ENCODE results near the gene TGFBR3L.
A peak's percentile ranks its signal among the peaks of the same experiment; 100 is the strongest.
"Not testable (repeated sequence)": the region's sequence is repeated elsewhere in the genome, so short reads cannot be mapped to it uniquely, and the experiment has no call there.

Gene TGFBR3L

DNA sequence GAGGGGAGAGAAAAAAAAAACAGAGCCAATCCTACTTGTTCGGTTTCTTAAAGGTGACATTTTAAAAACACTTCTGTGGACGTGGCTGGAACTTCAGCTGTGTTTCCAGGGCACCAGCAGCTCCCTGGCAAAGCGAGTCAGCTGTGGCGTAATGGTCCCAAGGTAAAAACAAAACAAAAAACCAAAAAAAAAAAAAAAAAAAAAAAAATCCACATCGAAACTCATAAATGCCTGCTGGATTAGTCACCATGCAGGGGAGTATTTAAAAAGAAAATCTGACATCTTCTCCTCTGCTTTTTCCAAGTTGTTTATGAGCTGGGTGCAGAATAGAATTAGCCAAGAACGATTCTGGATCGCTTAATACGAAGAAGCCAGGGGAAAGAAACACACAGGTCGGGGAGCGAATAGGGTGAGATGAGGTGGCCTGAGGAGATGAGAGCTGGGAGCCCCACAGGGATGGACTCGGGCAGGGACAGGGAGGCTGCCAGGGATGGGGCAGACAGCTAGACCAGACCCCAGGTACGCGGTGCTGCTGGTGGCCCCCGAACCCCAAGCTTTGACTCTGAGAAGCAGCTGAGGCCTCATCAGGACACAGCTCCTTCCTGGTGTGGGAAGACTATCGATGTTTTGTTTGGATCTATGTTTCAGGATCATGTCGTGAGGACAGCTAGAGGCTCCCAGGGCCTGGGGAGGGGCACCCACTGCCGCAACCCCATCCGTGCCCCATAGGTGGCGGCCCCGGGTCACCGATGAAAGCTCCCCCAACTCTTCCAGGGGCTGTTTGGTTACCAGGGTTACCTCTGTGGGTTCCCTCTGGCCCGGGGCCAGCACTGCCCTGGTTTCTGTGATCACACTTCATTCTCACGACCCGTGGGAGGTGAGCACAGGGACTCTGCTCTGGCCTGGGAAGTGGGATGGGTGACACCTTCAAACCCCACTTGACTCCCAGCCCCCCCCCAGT, 14.4 kb downstream of the TGFBR3L start:
- DNase-seq, result peak; percentile 78

DNA sequence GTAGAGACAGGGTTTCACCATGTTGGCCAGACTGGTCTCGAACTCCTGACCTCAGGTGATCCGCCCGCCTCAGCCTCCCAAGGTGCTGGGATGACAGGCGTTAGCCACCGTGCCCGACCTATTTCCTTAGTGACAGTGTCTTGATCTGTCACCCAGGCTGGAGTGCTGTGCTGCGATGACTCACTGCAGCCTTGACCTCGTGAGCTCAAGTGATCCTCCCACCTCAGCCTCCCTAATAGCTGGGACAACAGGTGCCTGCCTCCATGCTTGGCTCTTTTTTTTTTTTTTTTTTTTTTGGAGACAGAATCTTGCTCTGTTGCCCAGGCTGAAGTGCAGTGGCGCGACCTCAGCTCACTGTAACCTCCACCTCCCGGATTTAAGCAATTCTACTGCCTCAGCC, 15.4 kb downstream of the TGFBR3L start:
- DNase-seq, result not testable (repeated sequence)

DNA sequence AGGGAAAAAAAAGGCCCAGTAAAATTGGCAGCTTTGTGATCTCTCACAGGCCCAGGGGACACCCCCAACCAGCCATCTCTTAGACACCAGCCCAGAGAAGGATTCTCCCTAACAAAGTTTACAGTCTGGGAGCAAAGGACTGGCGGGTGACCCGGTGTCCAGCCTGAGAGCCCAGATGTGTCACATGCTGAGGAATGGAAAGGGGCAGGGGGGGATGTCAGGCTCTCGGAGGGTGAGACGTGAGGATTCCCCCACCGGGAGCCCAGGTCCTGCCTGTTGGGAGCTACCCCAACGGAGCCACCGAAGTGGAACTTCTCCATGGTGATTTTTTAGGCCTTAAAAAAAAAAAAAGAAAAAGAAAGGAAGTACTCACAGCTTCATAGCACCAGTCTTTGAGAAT, 16.1 kb downstream of the TGFBR3L start:
- no peak for DNase-seq

DNA sequence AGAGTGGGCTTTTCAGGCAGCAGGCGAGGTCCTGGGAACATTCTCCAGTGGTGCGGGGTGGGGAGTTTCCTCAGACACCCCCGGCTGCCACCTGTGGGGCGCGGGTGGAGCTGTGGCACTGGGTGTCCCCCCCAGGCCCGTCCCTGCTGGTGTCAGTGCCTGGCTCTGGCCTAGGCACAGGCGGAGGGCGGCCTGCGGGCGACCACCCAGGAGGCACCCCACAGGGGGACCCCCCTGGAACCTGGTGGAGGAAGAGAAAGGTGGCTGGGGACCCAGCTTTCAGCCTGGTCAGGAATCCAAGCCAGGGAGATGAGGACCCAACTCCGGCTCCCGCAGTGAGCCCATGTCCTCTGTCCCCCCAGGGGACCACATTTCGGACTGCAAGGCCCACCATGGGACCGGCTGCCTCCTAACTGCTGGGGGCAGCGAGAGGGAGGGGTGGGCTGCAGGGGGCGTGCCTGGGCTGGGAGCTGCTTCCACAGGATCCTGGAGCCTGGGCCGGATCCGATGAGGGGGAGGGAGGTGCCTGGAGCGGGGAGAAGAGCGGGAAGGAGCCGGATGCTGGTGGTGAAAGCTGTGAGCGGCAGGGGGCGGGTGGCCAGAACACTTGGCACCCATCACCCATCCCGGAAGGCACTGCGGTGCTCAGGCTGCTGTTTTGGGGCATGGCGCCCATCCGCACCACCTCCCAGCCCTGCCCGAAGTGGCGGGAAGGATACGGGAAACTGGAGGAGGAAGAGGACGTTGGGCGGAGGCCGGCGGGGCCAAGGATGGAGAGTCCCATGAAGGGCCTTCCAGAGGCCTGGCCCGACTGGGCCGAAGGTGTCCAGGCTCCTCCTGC, 16.8 kb downstream of the TGFBR3L start:
- no peak for DNase-seq

DNA sequence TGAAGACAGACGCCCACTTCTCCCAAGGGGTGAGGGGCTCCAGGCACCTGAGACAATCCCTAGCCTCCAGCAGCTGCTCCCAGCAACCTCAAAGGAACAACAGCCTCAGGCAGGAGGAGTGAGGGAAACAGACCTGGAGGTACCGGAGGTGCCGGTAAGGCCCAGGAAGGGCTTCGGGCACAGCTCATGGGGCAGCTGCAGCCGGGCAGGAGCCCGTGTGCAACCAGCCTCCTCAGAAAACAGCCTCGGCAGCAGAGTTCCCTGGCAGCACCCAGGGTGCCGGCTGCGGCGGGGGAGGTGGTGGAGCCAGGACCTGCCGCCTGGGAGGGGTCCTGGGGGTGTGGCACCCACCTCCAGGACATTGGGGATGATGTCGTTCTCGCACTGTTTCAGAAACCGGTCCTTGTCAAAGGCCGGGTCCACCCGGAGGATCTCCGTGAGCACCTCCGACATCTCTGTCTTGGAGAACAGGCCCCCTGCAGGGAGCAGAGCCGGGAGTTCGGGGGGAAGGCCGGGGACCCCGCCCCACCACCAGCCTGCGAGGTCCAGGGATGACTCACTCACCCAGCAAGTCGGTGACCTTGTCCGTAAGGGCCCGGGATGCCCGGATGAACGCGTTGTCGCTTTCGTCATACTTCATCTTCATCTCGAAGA, 17.8 kb downstream of the TGFBR3L start:
- no peak for DNase-seq

DNA sequence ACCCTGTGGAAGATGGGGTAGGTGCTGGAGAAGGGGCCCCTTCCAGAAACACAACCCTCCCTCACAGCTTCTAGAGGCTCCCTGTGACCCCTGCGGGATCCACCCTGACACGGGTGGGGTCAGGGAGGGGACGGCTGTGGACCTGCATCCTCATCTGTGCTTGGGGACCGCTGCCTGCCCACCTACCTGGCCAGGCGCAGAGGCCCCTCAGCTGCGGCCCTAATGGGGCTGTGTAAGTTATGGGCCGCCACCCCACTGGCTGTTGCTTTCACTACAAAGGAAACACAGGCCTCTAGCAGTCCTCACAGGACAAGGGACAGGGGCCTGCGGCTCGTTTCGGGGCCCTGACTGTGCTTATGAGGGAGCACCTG, 18.3 kb downstream of the TGFBR3L start:
- DNase-seq, result no peak

DNA sequence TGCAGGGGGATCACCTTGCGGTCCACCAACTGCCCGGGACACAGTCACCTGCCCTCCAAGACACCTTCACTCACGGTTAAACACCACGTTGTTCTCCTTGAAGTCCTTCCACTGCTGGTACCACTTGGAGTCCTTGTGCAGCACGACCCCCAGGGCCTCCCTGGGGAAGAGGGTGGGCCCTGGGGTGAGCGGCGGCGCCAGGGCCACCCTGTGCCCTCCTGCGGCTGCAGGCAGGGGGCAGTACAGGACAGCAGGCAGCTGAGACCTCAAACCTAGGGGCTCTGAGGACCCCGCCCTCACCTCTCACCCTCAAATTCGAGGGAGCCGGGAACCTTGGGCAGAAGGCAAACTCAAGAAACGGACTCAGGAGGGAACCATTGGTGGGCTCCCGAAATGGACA, 18.8 kb downstream of the TGFBR3L start:
- DNase-seq, result no peak

DNA sequence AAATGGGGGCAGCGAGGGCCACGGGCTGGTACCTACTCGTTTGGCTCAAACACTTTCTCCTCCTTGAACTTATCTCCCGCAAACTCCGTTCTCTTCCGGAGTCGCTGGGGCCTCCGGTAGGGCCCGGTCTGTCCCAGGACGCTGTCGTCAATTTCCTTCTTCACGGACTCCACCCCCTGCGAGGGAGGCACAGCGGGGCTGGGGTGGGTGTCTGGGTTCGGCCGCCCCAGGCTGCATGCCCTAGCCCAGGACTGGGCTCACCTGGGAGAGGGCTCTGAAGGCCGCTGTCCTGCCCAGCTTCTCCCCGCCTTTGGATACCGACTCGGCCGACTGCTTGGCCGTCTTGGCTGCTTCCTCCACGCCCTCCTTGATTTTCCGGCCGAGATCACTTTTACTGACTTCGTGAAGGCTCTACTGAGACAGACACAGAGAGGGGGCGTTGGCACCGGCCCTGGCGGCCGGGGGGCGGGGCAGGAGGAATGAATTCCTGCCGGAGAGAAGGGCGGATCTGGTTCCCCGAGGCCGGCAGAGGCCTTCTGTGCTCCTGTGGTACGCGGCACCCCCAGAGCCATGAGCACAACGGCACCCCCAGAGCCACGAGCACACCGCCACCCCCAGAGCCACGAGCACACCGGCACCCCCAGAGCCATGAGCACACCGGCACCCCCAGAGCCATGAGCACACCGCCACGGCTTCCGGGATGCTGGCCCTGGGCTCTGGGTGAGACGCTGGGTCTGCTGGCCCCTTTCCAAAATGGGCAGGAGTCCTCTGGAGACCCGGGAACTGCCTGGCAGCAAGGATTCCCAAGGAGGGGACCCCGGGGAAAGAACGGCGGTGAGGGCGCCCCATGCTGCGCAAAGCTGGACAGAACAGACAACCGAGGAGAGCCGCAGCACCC, 19.4 kb downstream of the TGFBR3L start:
- DNase-seq, result no peak

DNA sequence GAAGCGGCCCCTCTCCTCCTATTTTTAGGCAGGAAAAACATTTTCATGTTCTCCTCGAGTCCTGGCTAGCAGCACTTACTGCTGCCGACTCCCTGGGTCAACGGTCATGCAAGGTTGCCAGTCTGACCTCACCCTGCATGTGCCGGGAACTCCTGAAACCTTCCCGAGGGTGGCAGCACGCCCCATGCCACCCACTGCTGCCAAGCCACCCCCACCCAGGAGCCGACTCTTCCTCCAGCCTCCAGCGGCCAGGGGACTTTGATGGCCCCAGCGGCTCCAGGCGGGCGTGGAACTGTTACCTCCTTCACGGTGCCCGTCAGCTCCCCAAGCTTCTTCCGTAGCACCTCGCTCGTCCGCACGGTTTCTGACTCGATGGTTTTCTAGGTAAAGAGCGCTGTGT, 20.1 kb downstream of the TGFBR3L start:
- no peak for DNase-seq

DNA sequence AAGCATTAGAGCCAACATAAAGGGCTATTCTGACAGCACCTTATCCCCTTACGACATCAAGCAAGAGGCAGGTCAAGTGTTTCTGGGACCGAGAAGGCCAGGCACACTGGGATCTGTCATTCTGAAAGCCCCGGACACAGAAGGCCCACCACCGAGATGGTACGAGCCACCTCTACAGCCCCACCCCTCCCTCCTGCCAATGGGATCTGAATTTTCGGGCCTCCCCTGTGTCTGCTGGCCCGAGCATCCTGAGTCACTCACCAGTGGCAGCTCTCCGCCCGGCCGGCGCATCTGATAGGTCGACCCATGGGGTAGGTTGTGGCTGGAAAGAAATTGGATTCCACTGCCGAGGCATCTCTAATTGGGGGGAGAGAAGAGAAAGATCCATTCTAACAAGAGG, 26.2 kb downstream of the TGFBR3L start:
- no peak for DNase-seq

DNA sequence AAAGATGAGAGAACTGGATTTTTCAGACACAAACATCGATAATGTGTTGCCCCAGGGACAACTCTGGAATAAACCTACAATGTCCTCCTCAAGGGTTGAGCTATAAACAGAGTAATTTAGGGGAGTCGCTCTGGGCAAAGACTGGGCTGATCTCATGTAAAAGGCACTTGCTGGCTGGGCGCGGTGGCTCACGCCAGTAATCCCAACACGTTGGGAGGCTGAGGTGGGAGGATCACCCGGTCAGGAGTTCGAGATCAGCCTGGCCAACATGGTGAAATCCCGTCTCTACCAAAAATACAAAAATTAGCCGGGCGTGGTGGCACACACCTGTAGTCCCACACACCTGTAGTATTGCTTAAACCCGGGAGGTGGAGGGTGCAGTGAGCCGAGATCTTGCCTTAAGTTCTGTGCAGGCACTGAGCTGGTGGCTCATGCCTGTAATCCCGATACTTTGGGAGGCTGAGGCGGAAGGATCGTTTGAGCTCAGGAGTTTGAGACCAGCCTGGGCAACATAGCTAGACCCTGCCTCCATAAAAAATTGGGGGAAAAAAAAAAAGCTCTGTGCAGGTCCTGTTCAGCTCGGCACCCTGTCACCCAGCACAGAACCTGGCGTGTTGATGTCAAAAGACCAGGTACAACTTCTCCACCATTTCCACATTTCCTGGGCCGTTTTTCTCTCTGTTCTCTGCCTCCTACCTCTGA, 27.4 kb downstream of the TGFBR3L start:
- no peak for DNase-seq

DNA sequence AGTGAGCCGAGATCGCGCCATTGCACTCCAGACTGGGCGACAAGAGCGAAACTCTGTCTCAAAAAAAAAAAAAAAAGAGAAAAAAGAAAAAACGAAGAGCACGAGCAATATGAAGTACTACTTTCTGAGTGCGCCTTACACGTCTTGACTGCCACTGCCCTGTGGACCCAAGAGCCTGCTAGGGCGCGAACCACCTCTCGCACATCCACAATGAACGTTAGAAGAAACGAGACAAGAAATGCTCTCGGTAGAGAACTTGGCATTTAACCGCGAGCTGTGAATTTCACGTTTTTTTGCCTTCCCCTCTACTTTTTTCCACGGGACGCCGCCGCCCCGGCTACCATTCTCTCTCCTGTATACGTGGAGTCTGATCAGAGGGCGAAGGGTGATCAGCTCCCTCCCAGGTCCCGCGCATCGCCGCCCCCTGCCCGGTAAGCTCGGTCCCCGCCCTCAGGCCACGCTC, 28.4 kb downstream of the TGFBR3L start:
- no peak for DNase-seq

DNA sequence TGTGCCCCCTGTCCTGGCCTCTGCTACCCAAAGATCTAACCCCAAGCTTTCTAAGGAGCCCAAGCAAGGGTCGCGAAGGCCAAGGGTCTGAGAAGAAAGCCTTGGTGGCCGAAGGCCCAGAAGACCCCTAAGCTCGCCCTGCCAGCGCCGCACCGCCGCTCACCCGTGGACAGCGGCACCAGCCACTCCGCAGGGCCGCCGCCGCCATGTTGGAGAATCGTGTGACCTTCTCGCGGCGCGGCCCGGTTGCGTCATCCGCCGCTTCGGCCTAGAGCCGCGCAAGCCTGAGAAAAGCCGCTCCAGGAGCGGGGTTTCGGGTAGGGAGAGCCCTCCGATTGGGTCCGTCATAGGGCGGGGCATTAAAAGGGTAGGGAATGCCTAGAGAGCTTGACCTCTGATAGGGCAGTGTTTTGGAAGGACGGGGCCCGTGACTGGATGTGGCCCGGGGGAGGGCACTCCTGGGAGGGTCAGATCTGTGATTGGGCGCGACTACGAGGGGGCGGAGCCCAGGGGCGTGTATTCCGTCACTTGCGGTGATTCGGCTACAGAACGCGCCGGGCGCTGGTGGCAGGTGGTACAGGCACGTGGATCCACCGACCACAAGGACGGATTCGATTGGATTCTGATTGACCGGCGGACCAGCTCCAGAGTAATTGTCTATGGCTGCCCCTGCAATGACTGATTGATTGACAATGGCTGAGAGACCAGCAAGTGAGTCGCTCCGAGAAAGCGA, 29.0 kb downstream of the TGFBR3L start, which contains the start of gene TIMM44:
Gene TIMM44 (minus strand): TSS at position 223 of the 733 bp plus-strand sequence. CDS start 15 bp downstream, at position 208.
- DNase-seq, result peak; percentile 100

DNA sequence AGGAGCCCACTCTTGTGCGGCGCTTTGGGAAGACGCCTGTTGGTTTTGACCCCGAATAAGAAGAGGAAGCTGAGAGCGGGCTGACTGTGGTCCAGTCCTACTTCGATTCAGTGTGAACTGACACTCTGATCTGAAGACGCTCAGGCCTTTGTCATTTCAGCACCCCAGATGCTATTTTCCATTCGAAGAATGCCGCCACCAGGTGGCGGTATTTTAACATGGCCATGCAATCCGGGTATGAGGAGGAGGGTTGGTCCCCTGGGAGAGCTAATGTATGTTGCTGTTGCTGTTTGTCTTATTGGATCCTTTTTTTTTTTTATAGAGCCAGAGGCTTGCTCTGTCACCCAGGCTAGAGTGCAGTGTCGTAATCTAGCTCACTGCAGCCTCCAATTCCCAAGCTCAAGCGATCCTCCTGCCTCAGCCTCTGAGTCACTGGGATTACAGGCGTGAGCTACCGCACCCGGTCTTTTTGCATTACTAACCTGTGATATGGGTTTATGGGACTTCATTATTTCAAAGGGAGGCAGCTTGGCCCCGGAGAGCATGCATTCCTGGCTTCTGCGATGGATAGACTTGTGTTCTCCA, 29.6 kb downstream of the TGFBR3L start:
- DNase-seq, result peak; percentile 89

DNA sequence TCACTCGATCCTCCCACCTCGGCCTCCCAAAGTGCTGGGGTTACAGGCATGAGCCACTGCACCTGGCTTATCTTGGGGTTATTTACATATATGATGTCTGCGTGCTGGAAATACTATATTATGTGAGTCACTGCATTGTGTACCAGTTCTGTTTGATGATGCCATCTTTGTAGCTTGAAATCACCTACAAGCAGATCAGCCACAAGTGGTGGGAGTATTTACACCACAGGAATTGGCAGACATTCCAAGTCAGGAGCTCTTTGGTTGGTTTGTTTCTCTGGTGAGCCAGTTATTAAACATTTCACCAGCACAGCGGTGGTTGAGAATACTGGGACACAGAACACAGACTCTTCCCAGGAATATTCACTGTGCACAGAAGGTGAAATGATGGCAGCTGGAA, 33.3 kb downstream of the TGFBR3L start:
- no peak for DNase-seq

DNA sequence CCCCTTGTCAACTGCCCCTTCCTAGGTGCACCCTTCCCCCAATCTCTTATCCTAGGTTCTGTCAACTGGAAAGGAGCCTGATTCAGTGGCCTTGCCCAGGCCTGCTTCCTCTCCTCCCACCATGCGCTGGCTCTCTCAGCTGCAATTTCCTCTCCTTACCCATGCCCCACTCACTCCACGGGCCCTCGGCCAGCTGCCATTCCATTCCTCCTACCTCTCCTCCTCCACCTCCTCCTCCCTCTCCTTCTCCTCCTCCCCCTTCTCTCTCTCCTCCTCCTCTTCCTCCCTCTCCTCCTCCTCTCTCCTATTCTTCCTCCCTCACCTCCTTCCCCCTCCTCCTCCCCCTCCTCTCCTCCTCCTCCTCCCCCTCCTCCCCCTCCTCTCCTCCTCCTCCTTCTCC, 38.4 kb downstream of the TGFBR3L start:
- DNase-seq, result no peak

DNA sequence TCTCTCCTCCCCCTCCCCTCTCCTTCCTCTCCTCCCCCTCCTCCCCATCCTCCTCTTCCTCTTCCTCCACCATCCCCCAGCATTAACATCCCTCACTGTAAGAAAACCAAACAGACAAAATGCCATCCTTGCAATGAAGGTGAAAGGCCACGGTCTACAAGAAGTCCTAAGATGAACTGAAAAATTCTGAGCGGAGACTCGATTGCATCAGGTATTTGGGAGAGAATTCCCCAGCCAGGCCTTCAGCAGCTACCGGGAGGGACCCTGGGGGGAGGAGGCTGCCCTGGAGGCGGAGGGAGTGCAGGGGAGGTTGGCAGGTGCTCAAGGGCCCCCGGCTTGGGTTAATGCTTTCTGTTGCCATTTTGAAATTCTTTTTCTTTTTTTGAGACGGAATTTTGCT, 38.9 kb downstream of the TGFBR3L start:
- no peak for DNase-seq

DNA sequence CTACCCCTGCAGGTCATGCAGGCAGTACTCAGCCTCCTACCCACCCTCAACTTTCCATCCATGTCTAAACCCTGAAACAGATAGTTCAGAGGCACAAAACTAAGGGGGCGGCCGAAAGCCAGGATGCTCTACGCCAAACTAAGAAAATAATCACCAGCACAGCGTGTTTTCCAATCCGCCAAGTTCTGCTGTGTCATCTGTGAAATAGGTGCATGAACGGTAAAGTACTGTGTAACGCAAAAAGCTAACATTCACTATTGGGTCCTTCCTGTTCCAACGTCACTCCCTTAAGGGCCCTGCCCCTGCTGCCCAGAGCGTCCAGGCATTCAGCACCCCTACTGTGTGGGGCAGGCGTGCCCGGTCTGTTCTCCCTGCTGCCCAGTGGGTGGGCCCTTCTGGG, 41.1 kb downstream of the TGFBR3L start:
- DNase-seq, result no peak

DNA sequence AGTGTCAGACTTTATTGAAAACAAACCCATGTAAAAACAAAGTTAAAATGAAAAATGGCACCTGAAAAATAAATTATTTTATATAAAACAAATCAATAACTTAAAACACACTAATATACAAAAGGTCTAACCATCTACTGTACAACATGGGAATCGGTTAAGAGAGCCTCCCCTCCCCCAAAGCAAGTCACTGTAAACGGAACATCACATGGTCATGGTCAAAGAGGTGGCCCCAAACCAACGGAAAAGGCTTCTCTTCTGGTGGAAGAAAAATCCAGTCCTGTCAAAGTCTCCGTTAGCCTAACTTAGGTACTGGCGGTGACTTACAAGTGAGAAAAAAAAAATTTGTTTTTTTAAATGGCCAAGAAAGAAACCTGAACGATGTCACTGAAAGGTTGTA, 44.6 kb downstream of the TGFBR3L start:
- no peak for DNase-seq

DNA sequence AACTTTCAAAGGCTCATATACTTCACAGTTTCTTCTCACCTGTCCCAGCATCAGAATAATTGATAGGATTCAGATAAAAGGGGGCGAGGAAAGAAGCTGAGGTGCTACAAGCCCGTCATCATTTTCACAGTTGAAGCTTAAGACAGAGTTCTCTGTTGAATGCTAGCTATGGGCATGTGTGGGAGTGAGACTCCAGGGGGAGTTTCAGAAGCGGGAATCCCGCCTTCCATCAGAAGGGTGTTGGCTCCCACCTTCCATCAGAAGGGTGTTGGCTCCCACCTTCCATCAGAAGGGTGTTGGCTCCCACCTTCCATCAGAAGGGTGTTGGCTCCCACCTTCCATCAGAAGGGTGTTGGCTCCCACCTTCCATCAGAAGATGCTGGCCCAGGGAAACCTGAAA, 46.5 kb downstream of the TGFBR3L start:
- DNase-seq, result not testable (repeated sequence)
